ENCODE data around the gene UGT1A8.
"Not testable (repeated sequence)": the region's sequence is repeated elsewhere in the genome, so short reads cannot be mapped to it uniquely, and the experiment has no call there.

Gene UGT1A8

GRCh38 chr2:233597522-233597921 is 19.9 kb upstream of the UGT1A8 start:
- no peak overlapping the region for H3K27ac ChIP-seq (ENCODE audit: low read depth, low read length)
- H3K27me3 ChIP-seq (ENCODE audit: control insufficient read depth in 5 of 5, insufficient read depth in 4 of 5, low read length in 5 of 5), result peaks cover 0 to 3% (median 0%) of the 10 kb centered on the region in 5 donors
- H3K9me3 ChIP-seq (ENCODE audit: control insufficient read depth in 5 of 5, low read length in 5 of 5), result no peaks in the 10 kb centered on the region
- H3K4me3 ChIP-seq (ENCODE audit: low read depth in 1 of 5, low read length in 5 of 5), result no peak overlapping the region
- H3K4me1 ChIP-seq (ENCODE audit: control insufficient read depth in 5 of 5, insufficient read depth in 5 of 5, low read length in 5 of 5), result no peaks in the 10 kb centered on the region
- no peaks in the 10 kb centered on the region for H3K36me3 ChIP-seq (ENCODE audit: control insufficient read depth in 5 of 5, insufficient read depth in 5 of 5, low read length in 5 of 5)
- H3K9ac ChIP-seq (ENCODE audit: low read length in 5 of 5), result no peak overlapping the region

DNA sequence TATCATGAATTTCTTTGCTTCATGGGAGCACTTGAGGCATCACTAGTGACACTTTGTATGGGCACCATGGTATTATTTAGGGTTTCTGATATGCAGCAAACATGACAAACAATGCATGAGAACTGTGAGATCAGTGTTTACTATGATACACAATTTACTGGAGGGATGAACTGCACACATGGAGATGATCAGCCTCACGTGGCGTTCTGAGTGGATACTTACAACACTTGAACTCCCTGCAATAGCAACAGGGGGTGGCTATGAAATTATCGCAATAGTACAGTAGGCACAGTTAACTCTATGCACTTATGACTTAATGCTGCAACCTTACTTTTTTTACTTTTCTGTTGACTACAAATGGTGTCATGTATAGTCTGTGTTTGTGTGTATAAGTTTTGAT is 18.5 kb upstream of the UGT1A8 start:
- Histone ChIP-seq H3K9ac (ENCODE audit: low read length in 5 of 5) (no peak overlapping the region), H3K9me3 (ENCODE audit: control insufficient read depth in 5 of 5, low read length in 5 of 5) (no peaks in the 10 kb centered on the region)

GRCh38 chr2:233600386-233600785 is 17.0 kb upstream of the UGT1A8 start:
- Histone ChIP-seq H3K9me3 (ENCODE audit: control insufficient read depth in 5 of 5, low read length in 5 of 5) (no peaks in the 10 kb centered on the region), H3K27me3 (ENCODE audit: control insufficient read depth in 5 of 5, insufficient read depth in 4 of 5, low read length in 5 of 5) (peaks cover 0 to 3% (median 0%) of the 10 kb centered on the region in 5 donors), H3K4me1 (ENCODE audit: control insufficient read depth in 5 of 5, insufficient read depth in 5 of 5, low read length in 5 of 5) (no peaks in the 10 kb centered on the region), H3K36me3 (ENCODE audit: control insufficient read depth in 5 of 5, insufficient read depth in 5 of 5, low read length in 5 of 5) (no peaks in the 10 kb centered on the region), H3K27ac (ENCODE audit: low read depth, low read length) (no peak overlapping the region), H3K9ac (ENCODE audit: low read length in 5 of 5) (no peak overlapping the region), H3K4me3 (ENCODE audit: low read depth in 1 of 5, low read length in 5 of 5) (no peak overlapping the region)

More for the DNA sequence above, 18.5 kb upstream of the UGT1A8 start:
- H3K27me3 ChIP-seq (ENCODE audit: control insufficient read depth in 5 of 5, insufficient read depth in 4 of 5, low read length in 5 of 5), result peaks cover 0 to 3% (median 0%) of the 10 kb centered on the region in 5 donors
- H3K36me3 ChIP-seq (ENCODE audit: control insufficient read depth in 5 of 5, insufficient read depth in 5 of 5, low read length in 5 of 5), result no peaks in the 10 kb centered on the region
- no peak overlapping the region for H3K27ac ChIP-seq (ENCODE audit: low read depth, low read length)
- no peaks in the 10 kb centered on the region for H3K4me1 ChIP-seq (ENCODE audit: control insufficient read depth in 5 of 5, insufficient read depth in 5 of 5, low read length in 5 of 5)
- no peak overlapping the region for H3K4me3 ChIP-seq (ENCODE audit: low read depth in 1 of 5, low read length in 5 of 5)

DNA sequence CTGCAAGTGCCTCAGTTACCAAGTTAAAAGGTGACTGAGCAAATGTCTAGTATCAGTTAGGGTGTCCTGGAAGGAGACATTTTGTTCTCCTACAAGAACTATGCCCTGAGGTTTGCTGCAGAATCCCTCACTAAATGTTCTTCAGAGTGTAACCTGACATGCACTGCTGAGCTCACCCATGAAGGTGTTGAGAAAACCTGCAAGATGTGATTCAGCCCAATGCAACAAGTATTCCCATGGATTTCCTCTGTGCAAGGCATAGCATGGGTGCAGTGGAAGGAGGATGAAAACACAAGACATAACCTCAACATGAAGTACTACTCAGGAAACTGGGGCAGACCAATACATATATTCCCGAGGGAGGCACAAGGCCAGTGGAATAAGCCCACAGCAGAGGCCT is 15.4 kb upstream of the UGT1A8 start:
- Histone ChIP-seq H3K36me3 (ENCODE audit: control insufficient read depth in 5 of 5, insufficient read depth in 5 of 5, low read length in 5 of 5) (no peaks in the 10 kb centered on the region), H3K9ac (ENCODE audit: low read length in 5 of 5) (no peak overlapping the region), H3K4me3 (ENCODE audit: low read depth in 1 of 5, low read length in 5 of 5) (no peak overlapping the region), H3K4me1 (ENCODE audit: control insufficient read depth in 5 of 5, insufficient read depth in 5 of 5, low read length in 5 of 5) (no peaks in the 10 kb centered on the region), H3K27me3 (ENCODE audit: control insufficient read depth in 5 of 5, insufficient read depth in 4 of 5, low read length in 5 of 5) (peaks cover 0 to 3% (median 0%) of the 10 kb centered on the region in 5 donors), H3K27ac (ENCODE audit: low read depth, low read length) (no peak overlapping the region), H3K9me3 (ENCODE audit: control insufficient read depth in 5 of 5, low read length in 5 of 5) (no peaks in the 10 kb centered on the region)

- peaks cover 0 to 3% (median 0%) of the 10 kb centered on the region in 5 donors for H3K27me3 ChIP-seq (ENCODE audit: control insufficient read depth in 5 of 5, insufficient read depth in 4 of 5, low read length in 5 of 5)
- no peaks in the 10 kb centered on the region for H3K4me1 ChIP-seq (ENCODE audit: control insufficient read depth in 5 of 5, insufficient read depth in 5 of 5, low read length in 5 of 5)
- H3K36me3 ChIP-seq (ENCODE audit: control insufficient read depth in 5 of 5, insufficient read depth in 5 of 5, low read length in 5 of 5), result no peaks in the 10 kb centered on the region
- no peak overlapping the region for H3K4me3 ChIP-seq (ENCODE audit: low read depth in 1 of 5, low read length in 5 of 5)
- no peak overlapping the region for H3K9ac ChIP-seq (ENCODE audit: low read length in 5 of 5)
- no peaks in the 10 kb centered on the region for H3K9me3 ChIP-seq (ENCODE audit: control insufficient read depth in 5 of 5, low read length in 5 of 5)
- no peak overlapping the region for H3K27ac ChIP-seq (ENCODE audit: low read depth, low read length)
Measured at GRCh38 chr2:233603520-233603919, 13.9 kb upstream of the UGT1A8 start.

- H3K9me3 ChIP-seq (ENCODE audit: control insufficient read depth in 5 of 5, low read length in 5 of 5), result no peaks in the 10 kb centered on the region
- no peak overlapping the region for H3K27ac ChIP-seq (ENCODE audit: low read depth, low read length)
- no peaks in the 10 kb centered on the region for H3K4me1 ChIP-seq (ENCODE audit: control insufficient read depth in 5 of 5, insufficient read depth in 5 of 5, low read length in 5 of 5)
- peaks cover 0 to 3% (median 0%) of the 10 kb centered on the region in 5 donors for H3K27me3 ChIP-seq (ENCODE audit: control insufficient read depth in 5 of 5, insufficient read depth in 4 of 5, low read length in 5 of 5)
- H3K36me3 ChIP-seq (ENCODE audit: control insufficient read depth in 5 of 5, insufficient read depth in 5 of 5, low read length in 5 of 5), result no peaks in the 10 kb centered on the region
- no peak overlapping the region for H3K9ac ChIP-seq (ENCODE audit: low read length in 5 of 5)
- no peak overlapping the region for H3K4me3 ChIP-seq (ENCODE audit: low read depth in 1 of 5, low read length in 5 of 5)
Measured at GRCh38 chr2:233604826-233605225, 12.6 kb upstream of the UGT1A8 start.

GRCh38 chr2:233605680-233606079 is 11.8 kb upstream of the UGT1A8 start:
- H3K9ac ChIP-seq (ENCODE audit: low read length in 5 of 5), result no peak overlapping the region
- H3K4me1 ChIP-seq (ENCODE audit: control insufficient read depth in 5 of 5, insufficient read depth in 5 of 5, low read length in 5 of 5), result no peaks in the 10 kb centered on the region
- H3K36me3 ChIP-seq (ENCODE audit: control insufficient read depth in 5 of 5, insufficient read depth in 5 of 5, low read length in 5 of 5), result no peaks in the 10 kb centered on the region
- no peak overlapping the region for H3K27ac ChIP-seq (ENCODE audit: low read depth, low read length)
- peaks cover 0 to 5% (median 3%) of the 10 kb centered on the region in 5 donors for H3K9me3 ChIP-seq (ENCODE audit: control insufficient read depth in 5 of 5, low read length in 5 of 5)
- H3K4me3 ChIP-seq (ENCODE audit: low read depth in 1 of 5, low read length in 5 of 5), result no peak overlapping the region
- H3K27me3 ChIP-seq (ENCODE audit: control insufficient read depth in 5 of 5, insufficient read depth in 4 of 5, low read length in 5 of 5), result peaks cover 0 to 3% (median 0%) of the 10 kb centered on the region in 5 donors

DNA sequence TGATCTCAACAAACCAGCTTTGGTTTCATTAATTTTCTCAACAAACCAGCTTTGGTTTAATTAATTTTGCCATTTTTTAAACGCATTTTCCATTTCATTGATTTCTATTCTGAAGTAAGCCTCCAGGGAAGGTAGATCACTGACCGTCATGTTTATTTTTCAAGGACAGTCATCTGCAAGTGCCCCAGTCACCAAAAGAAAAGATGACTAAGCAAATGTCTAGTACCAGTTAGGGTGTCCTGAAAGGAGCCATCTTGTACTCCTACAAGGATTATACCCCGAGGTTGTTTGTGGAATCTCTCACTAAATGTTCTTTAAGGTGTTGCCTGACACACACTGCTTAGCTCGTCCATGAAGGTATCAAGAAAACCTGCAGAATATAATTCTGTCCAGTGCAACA is 6.1 kb upstream of the UGT1A8 start:
- Histone ChIP-seq H3K4me3 (ENCODE audit: low read depth in 1 of 5, low read length in 5 of 5) (no peak overlapping the region), H3K9me3 (ENCODE audit: control insufficient read depth in 5 of 5, low read length in 5 of 5) (peaks cover 0 to 10% (median 3%) of the 10 kb centered on the region in 5 donors)

DNA sequence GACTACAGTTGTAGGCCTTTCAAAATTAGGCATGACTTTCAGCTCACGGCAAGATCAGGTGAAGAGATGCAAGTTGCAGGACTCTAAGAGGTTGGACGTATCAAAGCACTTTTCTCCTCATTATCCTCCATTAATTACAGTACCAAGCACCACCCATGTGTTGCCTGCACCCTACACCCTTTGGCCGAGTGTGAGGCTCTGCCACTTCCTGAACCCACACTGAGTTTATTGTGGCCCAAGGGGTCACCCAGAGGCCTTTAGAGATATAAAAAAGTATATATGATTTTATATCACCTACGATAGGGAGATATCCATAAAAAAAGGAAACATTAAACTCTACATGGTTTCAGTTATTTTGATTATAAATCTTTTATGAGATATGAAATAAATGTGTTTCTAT is 2.8 kb downstream of the UGT1A8 start:
- Histone ChIP-seq H3K9ac (ENCODE audit: low read length in 5 of 5) (no peak overlapping the region), H3K9me3 (ENCODE audit: control insufficient read depth in 5 of 5, low read length in 5 of 5) (no peaks in the 10 kb centered on the region), H3K27me3 (ENCODE audit: control insufficient read depth in 5 of 5, insufficient read depth in 4 of 5, low read length in 5 of 5) (no peaks in the 10 kb centered on the region), H3K4me3 (ENCODE audit: low read depth in 1 of 5, low read length in 5 of 5) (no peak overlapping the region), H3K4me1 (ENCODE audit: control insufficient read depth in 5 of 5, insufficient read depth in 5 of 5, low read length in 5 of 5) (no peaks in the 10 kb centered on the region), H3K27ac (ENCODE audit: low read depth, low read length) (no peak overlapping the region), H3K36me3 (ENCODE audit: control insufficient read depth in 5 of 5, insufficient read depth in 5 of 5, low read length in 5 of 5) (no peaks in the 10 kb centered on the region)

More for the DNA sequence above, 6.1 kb upstream of the UGT1A8 start:
- Histone ChIP-seq H3K36me3 (ENCODE audit: control insufficient read depth in 5 of 5, insufficient read depth in 5 of 5, low read length in 5 of 5) (no peaks in the 10 kb centered on the region), H3K27me3 (ENCODE audit: control insufficient read depth in 5 of 5, insufficient read depth in 4 of 5, low read length in 5 of 5) (no peaks in the 10 kb centered on the region), H3K27ac (ENCODE audit: low read depth, low read length) (no peak overlapping the region), H3K4me1 (ENCODE audit: control insufficient read depth in 5 of 5, insufficient read depth in 5 of 5, low read length in 5 of 5) (no peaks in the 10 kb centered on the region), H3K9ac (ENCODE audit: low read length in 5 of 5) (no peak overlapping the region)

- H3K9ac ChIP-seq (ENCODE audit: low read length in 5 of 5); H3K4me1 ChIP-seq (ENCODE audit: control insufficient read depth in 5 of 5, insufficient read depth in 5 of 5, low read length in 5 of 5); H3K27ac ChIP-seq (ENCODE audit: low read depth, low read length); H3K4me3 ChIP-seq (ENCODE audit: low read depth in 1 of 5, low read length in 5 of 5); H3K36me3 ChIP-seq (ENCODE audit: control insufficient read depth in 5 of 5, insufficient read depth in 5 of 5, low read length in 5 of 5); H3K27me3 ChIP-seq (ENCODE audit: control insufficient read depth in 5 of 5, insufficient read depth in 4 of 5, low read length in 5 of 5); H3K9me3 ChIP-seq (ENCODE audit: control insufficient read depth in 5 of 5, low read length in 5 of 5): not testable (repeated sequence)
Measured at GRCh38 chr2:233621863-233622262, 4.4 kb downstream of the UGT1A8 start.
